NCI-H187 treated with DMSO at 0.1 percent for 48 hours (cell line): Measurements from ENCODE around the gene ZNF674.
"Not testable (repeated sequence)": the region's sequence is repeated elsewhere in the genome, so short reads cannot be mapped to it uniquely, and the experiment has no call there.

Source experiments
- DNase-seq: peaks from one replicate; lab custom pipeline; 2025; lab: John Stamatoyannopoulos, UW

The ZNF674 gene

DNA sequence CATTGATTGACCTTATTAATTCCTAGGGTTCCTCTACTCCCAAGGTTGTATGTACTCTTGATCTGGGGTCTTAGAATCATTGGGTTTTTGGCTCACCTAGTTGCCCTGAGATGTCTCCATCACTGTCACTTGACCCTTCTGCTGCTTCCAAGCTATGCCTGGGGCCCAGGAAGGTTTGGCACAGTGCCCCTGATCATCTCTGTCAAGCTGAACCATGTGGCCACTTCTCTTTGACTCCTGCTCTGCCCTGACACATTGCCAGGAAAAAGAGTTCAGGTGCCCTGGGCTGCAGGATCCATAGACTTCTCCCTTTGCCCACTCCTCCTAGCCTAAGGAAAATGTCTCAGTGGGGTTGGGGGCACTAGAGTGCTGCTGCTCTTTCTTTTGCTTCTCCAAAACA, 24.4 kb upstream of the ZNF674 start:
- no peak for DNase-seq

DNA sequence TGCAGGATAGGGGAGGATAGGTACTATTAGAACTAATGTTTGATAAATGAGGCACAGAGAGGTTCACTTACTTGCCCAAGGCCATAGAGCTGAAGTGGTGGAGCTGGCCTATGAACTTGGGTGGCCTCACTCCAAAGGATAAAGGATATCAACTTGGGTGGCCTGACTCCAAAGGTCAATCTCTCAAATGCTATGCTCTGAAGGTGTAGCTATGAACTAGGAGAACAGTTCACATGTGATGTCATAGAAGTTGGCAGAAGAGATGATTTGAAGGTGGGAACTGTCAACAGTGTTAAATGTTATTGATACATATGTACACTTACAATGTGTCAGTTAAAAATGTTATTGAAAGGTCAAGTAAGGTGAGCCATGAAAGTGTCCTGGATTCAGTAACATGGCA, 22.2 kb upstream of the ZNF674 start:
- DNase-seq = no peak

DNA sequence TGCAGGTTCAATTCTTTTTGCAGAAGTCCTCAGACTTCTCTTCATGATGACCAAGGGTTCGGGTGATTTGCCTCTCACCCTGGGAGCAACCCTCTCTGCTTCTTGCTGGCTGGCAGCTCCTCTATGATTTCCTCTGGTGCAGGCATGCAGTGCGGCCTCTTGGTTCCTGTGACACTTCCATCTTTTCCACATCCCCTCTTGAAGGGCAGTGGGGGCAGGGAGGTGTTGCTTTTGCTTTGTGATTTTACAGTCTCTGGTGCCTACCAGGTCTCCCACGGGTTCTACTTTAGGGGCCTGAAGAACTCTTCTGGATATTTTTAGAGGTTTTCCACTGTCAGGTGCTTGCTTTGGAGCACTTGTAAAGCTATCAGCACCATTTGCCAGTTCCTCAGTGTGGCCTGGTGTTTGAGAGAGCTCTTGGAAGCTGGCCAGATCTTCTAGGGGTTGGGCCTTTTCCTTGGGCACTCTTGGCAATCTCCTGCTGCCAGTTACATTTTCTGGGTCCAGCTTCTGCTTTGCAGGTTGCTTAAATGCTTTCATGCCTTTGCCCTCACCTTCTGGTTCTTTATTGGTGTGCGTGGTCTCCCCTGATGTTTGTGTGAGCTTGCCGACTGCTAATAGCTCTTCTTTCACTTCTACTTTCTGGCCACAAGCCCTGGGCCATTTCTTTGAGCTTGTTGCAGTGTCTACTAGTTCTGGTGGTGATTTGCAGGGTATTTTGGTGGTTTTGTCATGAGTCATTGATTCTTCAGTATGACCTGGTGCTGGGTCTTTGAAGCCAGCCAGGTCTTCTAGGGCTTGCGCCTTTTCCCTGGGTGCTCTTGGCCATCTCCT, 16.8 kb upstream of the ZNF674 start:
- DNase-seq = no peak

DNA sequence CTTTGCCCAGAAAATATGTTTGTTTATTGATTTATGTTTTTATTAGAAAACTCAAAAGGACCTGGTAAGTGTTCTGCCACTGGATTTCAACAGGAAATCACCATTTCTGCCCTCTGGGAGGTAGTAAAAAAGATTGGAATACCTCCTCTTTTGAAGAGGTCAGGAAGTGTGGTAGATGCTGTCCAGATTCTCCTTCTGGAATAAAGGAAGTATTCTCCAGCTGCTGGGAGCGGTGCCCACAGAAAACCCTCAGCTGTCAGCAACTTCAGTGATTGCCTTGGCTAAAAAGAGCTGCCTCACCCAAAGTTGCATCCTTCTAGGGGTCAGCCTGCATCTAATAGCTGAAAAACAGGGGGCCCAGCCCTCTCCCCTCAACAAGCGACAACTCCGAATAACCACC, 13.8 kb upstream of the ZNF674 start:
- no peak for DNase-seq

DNA sequence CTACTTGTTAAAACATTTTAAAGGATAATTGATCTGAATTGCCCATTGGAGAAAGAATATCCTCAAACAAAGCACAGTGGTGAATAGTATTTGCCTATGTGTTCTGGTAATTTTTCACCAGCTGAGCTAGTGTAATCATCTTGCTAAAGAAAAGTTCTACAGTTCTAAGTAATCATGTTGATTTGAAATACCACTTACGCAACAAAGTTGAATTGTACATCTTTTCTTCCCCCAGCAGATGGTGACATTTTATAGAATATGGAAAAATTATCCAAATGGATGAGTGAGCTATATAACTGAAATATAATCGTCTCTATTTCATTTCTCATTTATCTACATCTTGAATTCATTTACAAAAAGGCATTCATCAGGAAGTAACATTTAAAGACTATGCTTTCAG, 9.7 kb upstream of the ZNF674 start:
- DNase-seq = no peak

DNA sequence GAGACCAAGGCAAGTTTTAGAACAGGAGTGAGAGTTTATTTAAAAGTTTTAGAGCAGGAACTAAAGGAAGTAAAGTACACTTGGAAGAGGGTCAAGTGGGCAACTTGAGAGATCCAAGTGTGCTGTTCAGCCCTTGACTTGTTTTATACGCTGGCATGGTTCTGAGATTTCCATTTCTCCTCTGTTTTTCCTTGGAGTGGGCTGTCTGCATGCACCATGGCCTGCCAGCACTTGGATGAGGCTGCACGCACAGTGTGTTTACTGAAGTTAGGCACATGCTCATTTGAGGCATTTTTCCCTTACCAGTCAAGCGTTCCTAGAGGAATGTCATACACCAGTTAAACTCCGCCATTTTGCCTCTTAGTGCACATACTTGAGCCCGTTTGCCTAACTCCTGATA, 8.7 kb upstream of the ZNF674 start:
- DNase-seq = no peak

DNA sequence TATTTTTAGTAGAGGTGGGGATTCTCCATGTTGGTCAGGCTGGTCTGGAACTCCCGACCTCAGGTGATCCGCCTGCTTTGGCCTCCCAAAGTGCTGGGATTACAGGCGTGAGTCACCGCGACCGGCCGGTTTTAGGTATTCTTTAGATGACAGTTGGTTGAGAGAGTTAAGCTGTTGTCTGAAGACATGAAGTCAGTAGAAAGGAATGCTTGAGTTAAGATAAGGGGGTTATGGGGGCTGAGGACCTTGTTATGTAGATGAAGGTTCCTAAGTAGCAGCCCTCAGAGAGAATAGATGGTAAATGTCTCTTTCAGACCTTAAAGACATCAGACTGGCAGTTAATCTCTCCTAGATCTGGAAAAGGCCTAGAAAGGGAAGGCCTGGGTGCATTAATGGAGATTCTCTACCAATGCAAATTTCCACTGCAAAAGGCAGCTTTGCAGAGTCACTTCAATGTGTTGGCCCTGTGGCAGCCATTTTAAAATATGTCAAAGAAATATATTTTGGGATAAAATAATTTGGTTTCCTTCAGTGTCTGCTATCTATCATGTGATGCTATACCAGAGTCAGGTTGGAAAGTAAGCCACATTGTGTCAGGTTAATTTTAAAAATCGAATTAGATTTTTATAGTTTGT, 6.4 kb upstream of the ZNF674 start:
- no peak for DNase-seq

DNA sequence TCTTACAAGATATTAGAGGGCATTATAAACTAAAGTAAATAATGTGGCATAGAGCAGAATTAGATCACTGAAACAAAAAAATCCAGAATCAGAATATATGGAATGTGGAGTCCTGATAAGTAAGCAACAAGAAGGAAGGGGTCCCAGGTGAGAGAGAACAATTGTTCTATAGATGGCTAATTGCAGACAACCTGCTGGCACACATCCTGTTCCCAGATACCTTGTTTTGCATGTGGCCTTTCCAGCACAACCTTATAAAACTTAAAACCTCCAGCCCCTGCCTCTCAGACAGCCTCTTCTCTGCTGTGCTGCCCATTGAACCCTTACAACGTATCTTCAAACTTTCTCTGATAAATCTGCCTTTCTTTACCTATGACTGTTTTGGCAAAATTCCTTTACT, 4.7 kb upstream of the ZNF674 start:
- no peak for DNase-seq

DNA sequence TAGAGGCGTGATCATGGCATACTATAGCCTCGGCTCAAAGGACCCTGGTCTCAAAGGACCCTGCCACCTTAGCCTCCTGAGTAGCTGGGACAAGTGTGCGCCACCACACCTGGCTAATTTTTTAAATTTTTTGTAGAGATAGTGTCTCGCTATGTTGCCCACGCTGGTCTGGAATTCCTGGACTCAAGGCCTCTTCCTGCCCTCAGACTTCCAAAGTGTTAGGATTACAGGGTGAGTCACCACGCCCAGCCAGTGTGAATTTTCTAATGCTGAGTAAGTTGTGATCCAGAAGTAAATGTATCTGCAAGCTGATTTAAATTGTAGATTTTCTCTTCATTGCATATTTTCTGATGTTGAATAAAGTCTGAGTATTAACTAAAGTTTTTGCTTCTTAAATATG, 2.6 kb upstream of the ZNF674 start:
- no peak for DNase-seq

DNA sequence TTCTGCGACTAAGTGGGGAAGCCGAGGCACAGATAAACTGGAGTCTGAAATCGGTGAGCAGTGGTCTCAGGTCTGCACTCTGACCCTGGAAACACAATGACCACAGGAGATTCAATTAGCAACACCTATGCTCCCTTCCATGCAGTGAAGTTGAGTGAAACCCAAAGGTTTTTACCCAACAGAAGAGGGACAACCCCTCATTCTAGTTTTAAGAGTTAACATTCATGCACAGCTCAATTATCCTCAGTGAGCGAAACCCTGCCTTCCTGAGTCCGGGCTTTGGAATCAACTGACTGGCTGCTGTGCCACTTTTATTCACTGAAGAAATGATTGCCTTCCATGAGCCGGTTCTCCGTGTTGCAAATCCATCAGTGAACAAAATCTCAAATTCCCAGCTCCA, 694 bp downstream of the ZNF674 start:
- DNase-seq = not testable (repeated sequence)

DNA sequence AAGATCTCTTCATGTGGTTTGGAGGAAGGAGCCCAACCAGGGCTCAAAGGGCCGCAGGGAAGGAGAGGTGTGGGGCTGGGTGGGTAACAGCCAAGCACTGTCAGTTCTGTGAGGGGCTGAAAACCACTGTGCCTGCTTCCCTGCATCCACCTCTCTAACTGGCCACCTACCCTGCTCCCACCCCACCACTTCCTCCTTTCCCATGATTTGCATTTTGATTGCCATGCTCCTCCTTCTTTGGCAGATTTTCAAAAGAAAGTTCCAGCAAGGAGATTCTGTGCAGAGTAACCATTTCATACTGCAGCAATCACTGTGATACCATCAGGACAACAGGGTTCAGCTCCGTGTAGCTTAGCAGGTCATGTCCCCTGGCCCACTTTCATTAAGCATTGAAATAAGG, 1.8 kb downstream of the ZNF674 start:
- no peak for DNase-seq

DNA sequence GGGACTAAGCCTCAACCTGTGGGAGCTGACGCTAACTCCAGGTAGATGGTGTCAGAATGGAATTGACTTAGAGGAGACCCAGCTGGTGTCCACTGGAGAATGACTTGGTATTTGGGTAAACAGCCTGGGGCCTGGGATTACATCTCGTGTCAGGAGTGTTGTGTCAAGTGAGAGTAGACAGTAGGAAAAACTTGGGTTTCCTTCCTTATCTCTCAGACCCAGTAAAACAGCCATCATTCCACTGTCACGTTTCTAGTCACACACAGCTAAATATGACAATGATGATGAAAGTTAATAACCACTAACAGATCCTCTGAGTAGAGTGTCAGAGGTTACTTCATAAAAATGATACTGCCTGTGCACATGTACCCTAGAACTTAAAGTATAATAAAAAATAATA, 13.8 kb downstream of the ZNF674 start:
- no peak for DNase-seq

DNA sequence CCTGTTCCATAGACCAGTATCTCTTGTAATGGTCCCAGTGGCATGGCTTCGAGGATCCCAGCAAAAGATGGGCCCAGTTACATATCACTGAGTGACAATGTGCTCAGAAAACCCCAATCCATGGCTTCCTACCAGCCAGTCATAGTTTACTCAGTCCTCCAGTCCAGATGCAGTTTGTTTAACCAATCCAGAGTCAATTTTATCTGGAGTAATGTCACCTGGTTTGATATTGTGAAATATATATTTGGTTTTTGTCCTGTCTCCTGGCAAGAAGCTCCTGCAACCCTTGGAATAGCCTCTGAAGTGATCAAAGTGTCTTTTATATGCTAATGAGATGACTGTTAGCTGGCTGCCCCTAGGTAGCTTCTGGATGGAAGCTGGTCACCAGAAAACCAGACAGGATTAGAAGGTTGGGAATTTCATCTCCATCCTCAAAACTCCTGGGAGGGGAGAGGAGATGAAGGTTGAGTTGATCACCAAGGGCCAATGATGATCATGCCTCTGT, 14.8 kb downstream of the ZNF674 start:
- DNase-seq = not testable (repeated sequence)

DNA sequence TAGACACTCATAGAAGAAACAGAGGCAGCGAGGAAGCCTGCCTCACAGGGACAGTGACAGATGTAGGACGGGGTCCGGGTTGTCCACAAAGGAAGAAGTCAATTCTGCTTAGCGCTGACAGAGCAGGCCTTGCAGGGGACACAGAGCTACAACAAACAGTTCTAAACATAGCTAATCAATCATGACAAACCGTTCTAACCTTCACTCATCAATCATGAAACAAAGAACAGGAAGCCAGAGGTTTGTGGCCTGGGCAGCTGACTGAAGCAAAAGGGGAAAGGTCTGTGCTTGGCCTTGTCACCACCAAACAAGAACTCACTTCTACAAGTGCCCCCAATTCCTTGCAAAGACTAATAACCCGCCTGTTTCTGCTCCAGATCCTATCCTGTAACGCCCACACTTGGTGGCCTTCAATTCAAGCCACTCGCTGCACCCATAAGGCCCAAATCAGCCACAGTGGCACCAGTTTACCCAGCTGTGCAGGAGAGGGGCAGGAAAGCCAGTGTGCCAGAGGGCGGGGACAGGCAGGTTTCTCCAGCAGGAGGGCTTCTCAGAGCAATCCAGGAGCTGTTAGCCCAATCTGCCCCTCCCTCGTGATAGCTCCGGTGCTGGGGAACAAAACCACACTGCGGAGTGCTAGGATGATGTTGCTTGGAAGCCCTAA, 15.3 kb downstream of the ZNF674 start:
- not testable (repeated sequence) for DNase-seq

DNA sequence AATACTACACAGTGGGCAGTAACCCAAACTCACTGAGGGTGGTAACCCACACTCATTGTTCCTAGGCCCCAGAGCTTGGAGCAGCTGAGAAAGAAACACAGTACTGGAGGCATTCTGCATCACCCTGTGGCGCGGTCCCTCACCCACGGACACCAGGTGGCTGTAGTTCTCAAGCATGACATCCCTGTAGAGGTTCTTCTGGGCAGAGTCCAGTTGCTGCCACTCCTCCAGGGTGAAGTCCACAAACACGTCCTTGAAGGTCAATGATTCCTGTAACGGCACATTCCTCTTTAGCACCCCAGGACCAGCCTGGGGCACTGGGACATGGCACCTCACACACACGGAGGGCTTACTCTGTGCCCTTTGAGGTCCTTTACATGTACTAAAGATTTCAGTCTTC, 16.6 kb downstream of the ZNF674 start:
- not testable (repeated sequence) for DNase-seq

DNA sequence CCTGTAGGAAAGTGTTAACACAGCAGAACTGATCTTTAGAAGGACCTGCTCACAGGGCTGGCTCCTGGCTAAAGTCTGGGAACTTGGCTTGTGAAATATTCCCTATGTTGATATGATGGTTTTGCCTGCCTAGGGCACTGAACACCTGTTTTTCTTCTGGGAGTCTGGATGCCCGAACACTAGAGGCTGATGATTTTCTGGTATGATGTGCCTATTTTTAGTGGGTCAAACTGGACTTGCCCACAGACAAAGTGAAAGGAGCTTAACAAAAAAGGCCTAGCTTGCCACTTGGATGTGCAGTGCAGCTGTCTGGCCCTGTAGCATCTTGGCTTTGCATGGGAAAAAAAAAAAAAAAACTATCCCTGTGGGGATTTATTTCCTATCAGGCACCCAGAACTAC, 39.1 kb downstream of the ZNF674 start:
- no peak for DNase-seq

DNA sequence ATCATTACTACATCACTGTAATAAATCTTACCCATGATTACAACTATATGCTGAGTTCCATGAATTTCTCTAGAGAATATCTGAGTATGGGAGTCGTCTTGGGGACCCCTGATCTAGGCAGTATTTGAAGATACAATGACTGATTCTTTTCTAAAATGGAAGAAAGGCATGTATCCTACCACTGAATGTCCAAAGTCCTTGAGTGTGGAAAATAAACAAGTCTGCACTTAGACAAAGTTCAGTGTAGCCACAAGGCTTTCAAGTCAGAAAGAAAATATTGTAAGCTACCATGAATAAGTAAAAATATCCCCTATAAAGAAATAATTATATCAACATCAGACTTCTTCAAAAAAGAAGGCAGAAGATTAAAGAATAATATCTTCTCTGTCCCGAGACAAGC, 42.4 kb downstream of the ZNF674 start:
- no peak for DNase-seq

DNA sequence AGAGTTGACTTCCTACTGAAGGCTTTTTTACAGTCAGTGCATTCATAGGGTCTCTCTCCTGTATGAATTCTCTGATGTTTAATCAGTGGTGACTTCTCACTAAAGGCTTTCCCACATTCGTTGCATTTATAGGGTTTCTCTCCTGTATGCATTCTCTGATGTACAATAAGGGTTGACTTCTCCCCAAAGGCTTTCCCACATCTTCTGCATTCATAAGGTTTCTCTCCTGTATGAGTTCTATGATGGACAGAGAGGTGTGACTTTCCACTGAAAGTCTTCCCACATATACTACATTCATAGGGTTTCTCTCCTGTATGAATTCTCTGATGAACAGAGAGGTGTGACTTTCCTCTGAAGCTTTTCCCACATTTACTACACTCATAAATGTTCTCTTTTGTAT, 45.2 kb downstream of the ZNF674 start:
- DNase-seq = no peak

DNA sequence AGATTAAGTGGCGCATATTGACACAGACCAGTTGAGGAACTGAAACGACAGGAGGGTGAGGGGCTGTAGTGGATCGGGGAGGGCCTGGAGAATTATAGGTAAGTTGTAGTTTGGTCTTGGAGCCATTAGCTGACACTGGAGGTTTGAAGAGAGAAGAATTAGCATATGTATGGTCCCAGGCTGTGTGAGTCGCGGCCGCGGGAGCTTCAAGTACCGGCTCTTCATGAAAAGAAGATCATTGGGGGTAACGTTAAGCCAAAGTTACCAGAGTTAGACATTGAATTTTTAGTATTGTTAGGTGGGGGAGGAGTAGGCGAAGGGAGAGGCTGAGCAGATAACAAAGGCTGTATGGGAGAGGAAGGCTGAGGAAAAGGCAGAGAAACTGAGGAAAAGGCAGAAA, 56.5 kb downstream of the ZNF674 start:
- DNase-seq = no peak

DNA sequence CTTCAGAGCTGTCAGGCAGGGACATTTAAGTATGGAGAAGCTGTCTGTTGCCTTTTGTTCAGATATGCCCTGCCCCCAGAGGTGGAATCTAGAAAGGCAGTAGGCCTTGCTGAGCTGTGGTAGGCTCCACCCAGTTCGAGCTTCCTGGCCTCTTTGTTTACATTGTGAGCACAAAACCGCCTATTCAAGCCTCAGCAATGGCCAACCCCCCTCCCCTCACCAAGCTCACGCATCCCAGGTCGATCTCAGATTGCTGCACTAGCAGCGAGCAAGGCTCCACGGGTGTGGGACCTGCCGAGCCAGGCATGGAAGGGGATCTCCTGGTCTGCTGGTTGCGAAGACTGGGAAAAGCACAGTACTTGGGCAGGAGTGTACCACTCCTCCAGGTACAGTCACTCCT, 59.3 kb downstream of the ZNF674 start:
- DNase-seq = no peak

DNA sequence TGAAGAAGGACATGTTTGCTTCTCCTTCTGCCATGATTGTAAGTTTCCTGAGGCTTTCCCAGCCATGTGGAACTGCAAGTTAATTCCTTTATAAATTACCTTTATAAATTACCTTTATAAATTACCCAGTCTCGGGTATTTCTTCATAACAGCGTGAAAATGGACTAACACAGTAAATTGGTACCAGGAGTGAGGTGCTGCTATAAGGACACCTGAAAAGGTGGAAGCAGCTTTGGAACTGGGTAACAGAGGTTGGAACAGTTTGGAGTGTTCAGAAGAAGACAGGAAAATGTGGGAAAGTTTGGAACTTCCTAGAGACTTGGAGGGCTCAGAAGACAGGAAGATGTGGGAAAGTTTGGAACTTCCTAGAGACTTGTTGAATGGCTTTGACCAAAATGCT, 66.6 kb downstream of the ZNF674 start:
- DNase-seq = not testable (repeated sequence)

DNA sequence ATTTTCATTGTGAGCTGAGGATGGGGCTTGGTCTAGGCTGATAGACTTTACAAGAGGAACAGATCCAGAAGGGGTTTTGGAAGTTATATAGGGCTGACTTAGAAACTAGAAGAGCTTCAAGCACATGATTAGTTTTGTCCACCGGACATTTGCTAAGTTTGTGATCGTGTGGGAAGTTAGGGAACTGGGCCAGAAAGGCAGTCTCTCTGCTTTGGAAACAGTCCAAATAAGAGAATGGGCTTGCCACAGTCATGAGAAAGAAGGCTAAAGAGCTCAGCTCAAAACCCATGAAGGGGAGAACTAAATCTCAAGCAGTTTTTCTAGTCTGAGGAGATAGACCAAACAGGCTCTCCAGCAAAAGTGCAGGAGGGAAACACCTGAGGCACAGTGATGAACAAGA, 67.8 kb downstream of the ZNF674 start:
- no peak for DNase-seq

DNA sequence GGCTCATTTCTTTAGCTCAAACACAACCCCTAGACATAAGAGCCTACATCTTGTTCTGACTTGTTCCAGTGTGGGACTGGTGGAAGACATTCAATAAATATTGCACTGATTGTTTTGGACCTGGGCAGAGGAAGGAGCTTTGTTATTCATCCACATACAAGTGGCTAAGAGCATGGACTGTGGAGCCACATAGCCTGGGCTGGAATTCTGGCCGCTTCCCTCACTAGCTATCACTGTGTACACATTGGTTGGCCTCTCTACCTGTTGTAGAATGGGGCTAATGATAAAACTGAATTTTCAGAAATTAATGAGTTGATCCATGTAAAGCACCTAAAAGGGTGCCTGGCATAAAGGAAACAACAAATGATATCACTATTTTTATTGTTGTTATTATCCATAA, 80.0 kb downstream of the ZNF674 start:
- no peak for DNase-seq
